Measurements from ENCODE around the gene NAT16. TPM values are rescaled to one million over a fixed set of nuclear protein-coding genes. Genes with fewer than 3 reads are reported as not detected.

The NAT16 gene
- total and polyA plus RNA-seq, 2 of the 13 experiments (the other 11 are each of a cell fraction or from before 2014, with no cell fraction given): 0.04 TPM; not detected in 1

DNA sequence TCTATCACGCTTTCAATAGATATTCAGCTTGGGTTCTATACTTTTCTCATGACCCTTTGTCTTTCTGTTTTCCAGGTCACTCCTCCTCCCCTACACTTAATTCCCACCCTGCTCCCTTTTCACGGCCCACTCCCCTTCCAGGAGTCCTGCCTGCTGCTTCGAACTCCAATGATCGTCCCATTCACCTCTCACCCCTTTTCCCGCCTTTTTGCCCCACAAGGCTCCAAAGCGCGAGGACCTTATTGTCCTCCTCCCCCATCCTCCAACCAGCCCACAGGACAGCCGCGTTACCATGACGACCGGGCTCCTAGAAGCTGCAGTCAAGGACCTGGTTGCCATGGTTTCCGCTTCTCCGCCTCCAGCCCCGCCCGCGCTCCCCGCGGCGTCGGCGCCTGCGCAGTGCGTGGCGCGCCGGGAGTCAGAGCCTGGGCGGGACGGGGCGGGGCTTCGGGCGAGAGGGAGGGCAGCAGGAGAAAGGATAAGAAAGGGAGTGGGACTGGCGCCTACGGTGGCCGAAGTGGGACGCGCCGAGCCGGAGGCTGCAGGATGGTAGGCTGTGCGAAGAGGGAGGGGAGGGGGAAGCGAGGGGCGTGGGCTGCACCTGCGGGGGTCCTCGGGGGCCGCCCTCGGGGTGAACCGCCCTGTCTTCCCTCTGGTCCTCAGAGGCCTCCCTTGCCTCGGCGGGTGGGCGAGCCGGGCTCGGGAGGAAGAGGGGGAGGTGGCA, 26.0 kb downstream of the NAT16 start, which contains the start of gene AP1S1 (continued):
- TF ChIP-seq, protein P1, sequence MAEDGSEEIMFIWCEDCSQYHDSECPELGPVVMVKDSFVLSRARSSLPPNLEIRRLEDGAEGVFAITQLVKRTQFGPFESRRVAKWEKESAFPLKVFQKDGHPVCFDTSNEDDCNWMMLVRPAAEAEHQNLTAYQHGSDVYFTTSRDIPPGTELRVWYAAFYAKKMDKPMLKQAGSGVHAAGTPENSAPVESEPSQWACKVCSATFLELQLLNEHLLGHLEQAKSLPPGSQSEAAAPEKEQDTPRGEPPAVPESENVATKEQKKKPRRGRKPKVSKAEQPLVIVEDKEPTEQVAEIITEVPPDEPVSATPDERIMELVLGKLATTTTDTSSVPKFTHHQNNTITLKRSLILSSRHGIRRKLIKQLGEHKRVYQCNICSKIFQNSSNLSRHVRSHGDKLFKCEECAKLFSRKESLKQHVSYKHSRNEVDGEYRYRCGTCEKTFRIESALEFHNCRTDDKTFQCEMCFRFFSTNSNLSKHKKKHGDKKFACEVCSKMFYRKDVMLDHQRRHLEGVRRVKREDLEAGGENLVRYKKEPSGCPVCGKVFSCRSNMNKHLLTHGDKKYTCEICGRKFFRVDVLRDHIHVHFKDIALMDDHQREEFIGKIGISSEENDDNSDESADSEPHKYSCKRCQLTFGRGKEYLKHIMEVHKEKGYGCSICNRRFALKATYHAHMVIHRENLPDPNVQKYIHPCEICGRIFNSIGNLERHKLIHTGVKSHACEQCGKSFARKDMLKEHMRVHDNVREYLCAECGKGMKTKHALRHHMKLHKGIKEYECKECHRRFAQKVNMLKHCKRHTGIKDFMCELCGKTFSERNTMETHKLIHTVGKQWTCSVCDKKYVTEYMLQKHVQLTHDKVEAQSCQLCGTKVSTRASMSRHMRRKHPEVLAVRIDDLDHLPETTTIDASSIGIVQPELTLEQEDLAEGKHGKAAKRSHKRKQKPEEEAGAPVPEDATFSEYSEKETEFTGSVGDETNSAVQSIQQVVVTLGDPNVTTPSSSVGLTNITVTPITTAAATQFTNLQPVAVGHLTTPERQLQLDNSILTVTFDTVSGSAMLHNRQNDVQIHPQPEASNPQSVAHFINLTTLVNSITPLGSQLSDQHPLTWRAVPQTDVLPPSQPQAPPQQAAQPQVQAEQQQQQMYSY (CRISPR knock-in tag; IDR thresholded peaks at IDR 0.05): no peak
- TF ChIP-seq KAT7 (CRISPR knock-in tag; IDR thresholded peaks at IDR 0.05; ENCODE audit: borderline replicate concordance): no peak; the same call in 1 of the 2 replicates
- TF ChIP-seq, protein P2, sequence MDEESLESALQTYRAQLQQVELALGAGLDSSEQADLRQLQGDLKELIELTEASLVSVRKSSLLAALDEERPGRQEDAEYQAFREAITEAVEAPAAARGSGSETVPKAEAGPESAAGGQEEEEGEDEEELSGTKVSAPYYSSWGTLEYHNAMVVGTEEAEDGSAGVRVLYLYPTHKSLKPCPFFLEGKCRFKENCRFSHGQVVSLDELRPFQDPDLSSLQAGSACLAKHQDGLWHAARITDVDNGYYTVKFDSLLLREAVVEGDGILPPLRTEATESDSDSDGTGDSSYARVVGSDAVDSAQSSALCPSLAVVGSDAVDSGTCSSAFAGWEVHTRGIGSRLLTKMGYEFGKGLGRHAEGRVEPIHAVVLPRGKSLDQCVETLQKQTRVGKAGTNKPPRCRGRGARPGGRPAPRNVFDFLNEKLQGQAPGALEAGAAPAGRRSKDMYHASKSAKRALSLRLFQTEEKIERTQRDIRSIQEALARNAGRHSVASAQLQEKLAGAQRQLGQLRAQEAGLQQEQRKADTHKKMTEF (CRISPR knock-in tag; IDR thresholded peaks at IDR 0.05): peak; percentile 30; the same call in 1 of the 2 replicates
- no peak for TF ChIP-seq SMARCE1 (IDR thresholded peaks at IDR 0.05; ENCODE audit: borderline replicate concordance)
- TF ChIP-seq SMAD3 (CRISPR knock-in tag; IDR thresholded peaks at IDR 0.05): no peak
- TF ChIP-seq CBFB (CRISPR knock-in tag; IDR thresholded peaks at IDR 0.05): no peak
- TF ChIP-seq ZSCAN25 (CRISPR knock-in tag; IDR thresholded peaks at IDR 0.05): no peak
- TF ChIP-seq SIX1 (CRISPR knock-in tag; IDR thresholded peaks at IDR 0.05; ENCODE audit: borderline replicate concordance): no peak
- no peak for TF ChIP-seq SATB2 (CRISPR knock-in tag; IDR thresholded peaks at IDR 0.05)
- no peak for TF ChIP-seq U2AF1 (optimal IDR thresholded peaks at IDR 0.05; ENCODE audit: low read depth, low read length)
- TF ChIP-seq, protein P3, sequence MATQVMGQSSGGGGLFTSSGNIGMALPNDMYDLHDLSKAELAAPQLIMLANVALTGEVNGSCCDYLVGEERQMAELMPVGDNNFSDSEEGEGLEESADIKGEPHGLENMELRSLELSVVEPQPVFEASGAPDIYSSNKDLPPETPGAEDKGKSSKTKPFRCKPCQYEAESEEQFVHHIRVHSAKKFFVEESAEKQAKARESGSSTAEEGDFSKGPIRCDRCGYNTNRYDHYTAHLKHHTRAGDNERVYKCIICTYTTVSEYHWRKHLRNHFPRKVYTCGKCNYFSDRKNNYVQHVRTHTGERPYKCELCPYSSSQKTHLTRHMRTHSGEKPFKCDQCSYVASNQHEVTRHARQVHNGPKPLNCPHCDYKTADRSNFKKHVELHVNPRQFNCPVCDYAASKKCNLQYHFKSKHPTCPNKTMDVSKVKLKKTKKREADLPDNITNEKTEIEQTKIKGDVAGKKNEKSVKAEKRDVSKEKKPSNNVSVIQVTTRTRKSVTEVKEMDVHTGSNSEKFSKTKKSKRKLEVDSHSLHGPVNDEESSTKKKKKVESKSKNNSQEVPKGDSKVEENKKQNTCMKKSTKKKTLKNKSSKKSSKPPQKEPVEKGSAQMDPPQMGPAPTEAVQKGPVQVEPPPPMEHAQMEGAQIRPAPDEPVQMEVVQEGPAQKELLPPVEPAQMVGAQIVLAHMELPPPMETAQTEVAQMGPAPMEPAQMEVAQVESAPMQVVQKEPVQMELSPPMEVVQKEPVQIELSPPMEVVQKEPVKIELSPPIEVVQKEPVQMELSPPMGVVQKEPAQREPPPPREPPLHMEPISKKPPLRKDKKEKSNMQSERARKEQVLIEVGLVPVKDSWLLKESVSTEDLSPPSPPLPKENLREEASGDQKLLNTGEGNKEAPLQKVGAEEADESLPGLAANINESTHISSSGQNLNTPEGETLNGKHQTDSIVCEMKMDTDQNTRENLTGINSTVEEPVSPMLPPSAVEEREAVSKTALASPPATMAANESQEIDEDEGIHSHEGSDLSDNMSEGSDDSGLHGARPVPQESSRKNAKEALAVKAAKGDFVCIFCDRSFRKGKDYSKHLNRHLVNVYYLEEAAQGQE (IDR thresholded peaks at IDR 0.05; ENCODE audit: borderline replicate concordance in 1 of 2, low read depth in 1 of 2, low read length in 2 of 2): no peak
- TF ChIP-seq, protein P4, sequence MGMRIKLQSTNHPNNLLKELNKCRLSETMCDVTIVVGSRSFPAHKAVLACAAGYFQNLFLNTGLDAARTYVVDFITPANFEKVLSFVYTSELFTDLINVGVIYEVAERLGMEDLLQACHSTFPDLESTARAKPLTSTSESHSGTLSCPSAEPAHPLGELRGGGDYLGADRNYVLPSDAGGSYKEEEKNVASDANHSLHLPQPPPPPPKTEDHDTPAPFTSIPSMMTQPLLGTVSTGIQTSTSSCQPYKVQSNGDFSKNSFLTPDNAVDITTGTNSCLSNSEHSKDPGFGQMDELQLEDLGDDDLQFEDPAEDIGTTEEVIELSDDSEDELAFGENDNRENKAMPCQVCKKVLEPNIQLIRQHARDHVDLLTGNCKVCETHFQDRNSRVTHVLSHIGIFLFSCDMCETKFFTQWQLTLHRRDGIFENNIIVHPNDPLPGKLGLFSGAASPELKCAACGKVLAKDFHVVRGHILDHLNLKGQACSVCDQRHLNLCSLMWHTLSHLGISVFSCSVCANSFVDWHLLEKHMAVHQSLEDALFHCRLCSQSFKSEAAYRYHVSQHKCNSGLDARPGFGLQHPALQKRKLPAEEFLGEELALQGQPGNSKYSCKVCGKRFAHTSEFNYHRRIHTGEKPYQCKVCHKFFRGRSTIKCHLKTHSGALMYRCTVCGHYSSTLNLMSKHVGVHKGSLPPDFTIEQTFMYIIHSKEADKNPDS (CRISPR knock-in tag; IDR thresholded peaks at IDR 0.05): no peak
- no peak for TF ChIP-seq CCDC6 (CRISPR knock-in tag; IDR thresholded peaks at IDR 0.05)
- TF ChIP-seq RFX1 (IDR thresholded peaks at IDR 0.05): peak; percentile 99
- no peak for TF ChIP-seq ZNF557 (CRISPR knock-in tag; IDR thresholded peaks at IDR 0.05)
- TF ChIP-seq KDM2A (CRISPR knock-in tag; IDR thresholded peaks at IDR 0.05; ENCODE audit: borderline replicate concordance, low read depth): peak; percentile 10; the same call in 1 of the 2 replicates
- TF ChIP-seq, protein P5, sequence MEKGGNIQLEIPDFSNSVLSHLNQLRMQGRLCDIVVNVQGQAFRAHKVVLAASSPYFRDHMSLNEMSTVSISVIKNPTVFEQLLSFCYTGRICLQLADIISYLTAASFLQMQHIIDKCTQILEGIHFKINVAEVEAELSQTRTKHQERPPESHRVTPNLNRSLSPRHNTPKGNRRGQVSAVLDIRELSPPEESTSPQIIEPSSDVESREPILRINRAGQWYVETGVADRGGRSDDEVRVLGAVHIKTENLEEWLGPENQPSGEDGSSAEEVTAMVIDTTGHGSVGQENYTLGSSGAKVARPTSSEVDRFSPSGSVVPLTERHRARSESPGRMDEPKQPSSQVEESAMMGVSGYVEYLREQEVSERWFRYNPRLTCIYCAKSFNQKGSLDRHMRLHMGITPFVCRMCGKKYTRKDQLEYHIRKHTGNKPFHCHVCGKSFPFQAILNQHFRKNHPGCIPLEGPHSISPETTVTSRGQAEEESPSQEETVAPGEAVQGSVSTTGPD (CRISPR knock-in tag; IDR thresholded peaks at IDR 0.05): no peak
